SHP77 (cell line): ENCODE data around the gene SAA4.
"Not testable (repeated sequence)": the region's sequence is repeated elsewhere in the genome, so short reads cannot be mapped to it uniquely, and the experiment has no call there.

Experiments used
- DNase-seq, 2 experiments: peaks; one replicate each; lab custom pipeline; 2025; lab: John Stamatoyannopoulos, UW

The SAA4 gene

DNA sequence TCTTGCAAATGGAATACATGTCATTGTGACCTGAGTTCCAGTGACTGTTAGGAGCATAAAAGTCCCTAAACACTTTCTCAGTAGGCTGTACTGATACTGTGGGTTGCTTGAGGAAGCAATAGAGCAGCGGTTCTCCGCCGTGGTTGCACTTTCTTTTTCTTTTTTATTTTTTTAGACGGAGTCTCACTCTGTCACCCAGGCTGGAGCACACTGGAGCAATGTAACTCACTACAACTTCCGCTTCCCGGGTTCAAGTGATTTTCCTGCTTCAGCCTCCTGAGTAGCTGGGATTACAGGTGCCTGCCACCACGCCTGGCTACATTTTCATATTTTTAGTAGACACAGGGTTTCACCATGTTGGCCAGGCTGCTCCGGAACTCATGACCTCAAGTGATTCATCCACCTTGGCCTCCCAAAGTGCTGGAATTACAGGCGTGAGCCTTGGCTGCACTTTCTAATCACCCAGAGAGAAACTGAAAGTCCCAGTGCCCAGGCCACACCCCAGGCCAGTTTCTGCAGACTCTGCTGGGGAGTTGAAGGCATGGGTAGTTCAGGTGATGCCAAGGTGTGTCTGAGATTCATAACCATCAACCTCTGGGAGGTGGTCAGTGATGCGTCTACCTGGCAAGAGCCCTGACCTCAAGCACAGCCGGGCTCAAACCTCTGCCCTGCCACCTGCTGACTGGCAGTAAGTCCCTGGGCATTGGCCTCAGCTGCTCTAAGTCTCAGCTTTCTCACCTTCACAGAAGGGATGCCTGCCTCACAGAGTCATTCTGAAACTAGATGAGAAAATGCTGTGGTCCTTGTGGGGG, 10.0 kb upstream of the SAA4 start:
- DNase-seq: not testable (repeated sequence)

DNA sequence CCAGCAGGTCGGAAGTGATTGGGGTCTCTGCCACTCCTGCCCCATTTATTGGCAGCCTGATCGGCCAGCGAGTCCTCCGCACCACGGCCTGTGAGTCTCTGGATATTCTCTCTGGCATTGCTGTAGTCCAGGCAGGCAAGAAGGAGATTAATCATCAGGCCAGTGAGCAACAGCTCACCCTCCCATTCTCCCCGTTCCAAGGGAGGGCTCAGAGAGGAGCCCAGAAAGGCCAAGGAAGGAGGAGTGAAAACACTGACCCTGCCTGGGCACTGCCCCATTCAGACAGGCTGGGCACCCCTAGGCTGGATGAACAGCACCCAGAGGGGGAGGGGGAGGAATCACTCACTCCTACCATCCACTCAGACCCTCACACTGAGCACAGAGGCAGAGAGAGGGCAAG, 8.8 kb upstream of the SAA4 start:
- no peak for DNase-seq

DNA sequence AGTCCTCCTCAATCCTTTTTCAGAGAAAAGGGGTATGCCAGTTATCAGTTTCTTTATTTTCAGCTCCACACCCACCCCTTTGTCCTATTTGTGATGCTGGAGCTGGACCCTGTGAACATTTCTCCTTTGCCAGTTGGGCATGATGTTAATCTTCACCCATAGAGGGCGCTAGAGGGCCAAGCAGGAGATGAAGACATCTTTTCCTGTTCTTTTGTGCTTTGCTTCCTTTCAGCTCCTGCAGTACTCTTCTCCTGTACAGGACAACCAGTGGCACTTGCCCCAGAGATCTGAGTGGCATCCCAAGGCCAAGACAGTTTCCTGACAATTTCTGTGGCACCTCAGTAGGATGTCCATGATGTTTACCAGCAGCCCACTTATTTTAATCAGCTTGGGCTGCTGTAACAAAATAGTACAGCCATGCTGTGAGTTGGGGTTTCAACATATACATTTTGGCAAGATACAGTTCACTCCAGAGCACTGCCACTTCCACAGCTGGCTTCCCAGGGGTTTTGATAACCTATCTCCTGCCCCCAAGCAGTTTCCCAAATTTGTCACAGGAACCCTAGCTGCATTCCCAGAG, 7.3 kb upstream of the SAA4 start:
- DNase-seq: peak; percentile 14 to 22

GRCh38 chr11:18239655-18240054, 3.1 kb upstream of the SAA4 start:
- no peak for DNase-seq

- DNase-seq: no peak
Observed at GRCh38 chr11:18235394-18236334, 938 bp downstream of the SAA4 start.

DNA sequence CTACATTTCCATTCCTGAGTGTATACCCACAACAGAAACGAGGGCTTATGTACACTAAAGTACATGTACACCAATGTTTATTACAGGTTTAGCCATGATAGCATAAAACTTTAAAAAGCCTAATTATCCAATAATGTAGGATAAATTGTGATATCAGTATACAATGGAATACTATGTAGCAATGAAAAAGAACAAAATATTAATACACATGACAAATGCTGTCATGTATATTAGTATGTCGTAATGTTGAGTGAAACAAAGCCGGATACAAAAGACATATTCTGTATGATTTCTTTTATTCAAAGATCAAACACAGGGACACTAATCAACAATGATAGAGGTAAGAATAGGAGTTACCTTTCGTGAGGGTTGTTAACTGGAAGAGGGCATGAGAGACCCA, 2.7 kb downstream of the SAA4 start:
- DNase-seq: no peak

GRCh38 chr11:18230859-18231258, 5.7 kb downstream of the SAA4 start:
- no peak for DNase-seq

GRCh38 chr11:18229501-18229900, 7.1 kb downstream of the SAA4 start:
- no peak for DNase-seq

GRCh38 chr11:18225913-18226312, 10.7 kb downstream of the SAA4 start:
- DNase-seq: no peak

DNA sequence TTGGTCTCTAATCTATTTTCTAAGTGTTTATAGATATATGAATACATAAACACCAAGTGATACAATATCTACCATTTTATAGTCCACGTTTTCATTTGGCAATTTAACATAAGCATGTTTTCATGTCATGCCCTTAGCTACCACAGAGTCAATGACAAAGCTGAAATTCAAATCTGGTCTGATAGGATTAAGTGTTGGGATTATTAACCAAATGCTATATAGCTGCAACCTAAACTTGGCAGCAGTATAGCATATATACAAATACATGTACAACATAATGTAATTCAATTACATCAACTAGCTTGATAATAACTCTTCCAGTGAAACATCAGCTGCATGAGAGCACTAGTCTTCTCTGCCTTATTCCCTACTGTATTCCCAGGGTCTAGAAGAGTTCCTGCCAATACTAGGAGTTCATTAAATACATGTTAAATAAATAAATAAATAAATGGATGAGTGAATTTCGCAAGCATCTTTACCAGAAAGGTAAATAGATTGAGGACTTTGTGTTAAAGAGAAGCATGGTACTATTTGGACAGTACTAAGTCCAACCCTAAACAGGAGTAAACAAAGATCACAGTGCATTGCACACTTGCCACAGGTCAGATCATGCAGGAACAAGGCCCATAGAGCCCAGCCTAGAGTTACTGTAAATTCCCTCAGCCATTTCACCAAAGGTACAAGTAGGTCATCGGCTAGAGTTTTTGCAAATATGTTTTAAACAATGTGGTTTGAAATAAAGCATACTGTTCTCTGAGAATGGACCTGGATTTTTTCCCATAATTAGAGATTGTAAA, 12.8 kb downstream of the SAA4 start:
- DNase-seq: no peak

DNA sequence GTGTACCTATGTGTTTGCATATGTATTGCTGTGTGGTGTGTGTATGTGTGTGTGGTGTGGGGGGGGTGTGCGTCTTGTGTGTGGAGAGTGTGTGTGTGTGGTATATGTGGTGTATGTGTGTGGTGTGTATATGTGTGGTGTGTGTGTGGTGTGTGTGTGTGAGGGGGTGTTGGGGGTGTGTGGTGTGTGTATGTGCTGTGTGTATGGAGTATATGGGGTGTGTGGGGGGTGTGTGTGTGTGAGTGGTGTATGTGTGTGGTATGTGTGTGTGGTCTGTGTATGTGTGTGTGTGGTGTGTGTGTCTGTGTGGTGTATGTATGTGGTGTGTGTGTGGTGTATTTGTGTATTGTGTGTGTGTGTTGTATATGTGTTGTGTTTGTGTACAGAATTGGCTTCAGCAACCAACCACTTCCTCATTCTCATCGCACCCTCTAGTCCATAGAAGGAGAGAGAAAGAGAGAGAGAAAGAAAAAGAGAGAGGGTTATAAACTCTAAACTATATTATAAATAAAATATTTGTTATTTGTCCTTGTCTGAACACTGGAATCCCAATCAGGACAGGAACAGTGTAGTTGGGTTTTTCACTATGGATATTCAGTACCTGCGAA, 13.7 kb downstream of the SAA4 start:
- DNase-seq: no peak

DNA sequence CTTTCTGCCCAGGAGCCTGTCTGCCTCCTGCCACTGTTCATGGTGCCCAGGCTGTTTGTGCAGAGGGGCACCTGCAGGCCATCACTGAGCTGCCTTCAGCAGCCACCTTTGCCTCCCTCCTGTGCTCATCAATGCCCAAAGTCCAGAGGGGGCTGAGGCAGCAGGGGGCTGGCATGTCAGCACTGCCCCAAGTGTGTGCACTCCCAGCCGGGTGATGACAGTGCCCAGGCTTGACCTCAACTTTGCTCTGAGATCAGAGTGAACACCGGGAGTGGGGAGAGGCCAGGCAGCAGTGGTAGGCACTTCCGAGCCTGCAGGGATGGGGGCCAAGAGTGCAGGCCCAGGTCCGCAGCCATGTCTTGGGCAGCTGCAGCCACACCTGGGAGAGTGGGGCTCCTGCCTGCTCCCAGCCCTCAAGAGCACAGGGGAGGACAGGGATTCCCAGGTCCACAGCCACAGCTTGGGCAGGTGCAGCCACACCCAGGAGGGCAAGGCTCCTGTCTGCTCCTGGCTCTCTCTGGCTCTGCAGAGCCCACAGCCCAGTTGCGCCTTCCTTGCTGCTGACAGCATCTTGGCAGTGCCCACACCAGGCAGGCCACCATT, 15.2 kb downstream of the SAA4 start:
- no peak for DNase-seq

- no peak for DNase-seq
Observed at GRCh38 chr11:18209058-18209457, 27.5 kb downstream of the SAA4 start.

DNA sequence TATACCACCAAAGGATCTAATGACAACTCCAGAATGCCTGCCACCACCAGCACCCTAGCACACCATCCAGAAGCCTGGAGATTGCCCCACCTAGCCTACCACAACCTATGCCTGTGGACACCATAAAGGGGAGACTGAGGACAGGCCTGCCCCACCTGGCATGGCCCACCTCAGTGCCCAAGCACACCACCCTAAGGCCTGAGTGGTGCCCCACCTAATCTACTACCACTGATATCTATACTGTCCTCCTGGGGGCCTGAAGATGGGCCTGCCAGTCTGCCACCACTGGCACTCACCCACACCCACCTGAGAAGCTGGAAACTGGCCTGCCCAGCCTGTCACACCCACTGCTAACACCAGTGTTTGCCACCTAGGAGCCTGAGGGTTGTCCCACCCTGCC, 31.8 kb downstream of the SAA4 start:
- DNase-seq: no peak

- DNase-seq: no peak
Observed at GRCh38 chr11:18204220-18204619, 32.4 kb downstream of the SAA4 start.

DNA sequence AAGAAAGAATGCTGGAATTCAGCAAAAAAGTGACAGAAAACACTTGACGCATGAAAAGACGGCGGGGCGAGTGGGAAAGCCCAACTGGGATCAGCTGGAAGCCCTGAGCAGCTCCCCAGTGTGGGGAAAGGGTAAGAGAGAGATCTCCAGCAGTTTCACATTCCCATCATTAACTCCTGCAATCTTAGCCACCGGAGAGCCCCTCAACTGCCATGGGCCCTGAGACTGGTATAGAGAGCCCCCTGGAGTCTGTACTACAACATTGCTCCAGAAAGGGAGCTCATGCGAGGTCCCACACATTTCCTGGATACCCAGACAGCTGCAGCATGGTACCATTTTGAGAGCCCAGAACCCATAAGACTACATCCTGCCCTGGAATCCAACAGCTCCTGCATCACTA, 32.9 kb downstream of the SAA4 start:
- no peak for DNase-seq

DNA sequence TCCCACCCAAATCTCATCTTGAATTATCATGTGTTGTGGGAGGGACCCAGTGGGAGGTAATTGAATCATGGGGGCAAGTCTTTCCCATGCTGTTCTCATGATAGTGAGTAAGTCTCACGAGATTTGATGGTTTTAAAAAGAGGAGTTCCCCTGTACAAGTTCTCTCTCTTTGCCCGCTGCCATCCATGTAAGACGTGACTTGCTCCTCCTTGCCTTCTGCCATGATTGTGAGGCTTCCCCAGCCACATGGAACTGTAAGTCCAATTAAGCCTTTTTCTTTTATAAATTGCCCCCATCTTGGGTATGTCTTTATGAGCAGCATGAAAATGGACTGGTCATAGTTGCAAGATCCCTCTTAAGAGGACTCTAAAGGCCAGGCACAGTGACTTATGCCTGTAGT, 38.9 kb downstream of the SAA4 start:
- DNase-seq: not testable (repeated sequence)

DNA sequence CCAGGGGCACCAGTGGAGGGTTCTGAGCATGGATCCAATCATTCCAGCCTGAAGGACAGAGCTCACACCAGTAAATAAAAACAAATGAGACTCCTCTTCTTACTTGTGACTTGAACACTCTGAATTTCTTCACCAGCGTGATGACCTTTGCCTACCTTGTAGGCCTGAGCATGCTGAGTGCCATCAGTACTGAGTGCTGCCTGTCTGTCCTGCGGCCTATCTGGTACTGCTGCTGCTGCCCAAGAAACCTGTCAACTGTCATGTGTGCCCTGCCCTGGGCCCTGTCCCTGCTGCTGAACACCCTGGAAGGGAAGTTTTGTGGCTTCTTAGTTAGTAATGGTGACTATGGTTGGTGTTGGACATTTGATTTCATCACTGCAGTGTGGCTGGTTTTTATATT, 40.1 kb downstream of the SAA4 start:
- no peak for DNase-seq

DNA sequence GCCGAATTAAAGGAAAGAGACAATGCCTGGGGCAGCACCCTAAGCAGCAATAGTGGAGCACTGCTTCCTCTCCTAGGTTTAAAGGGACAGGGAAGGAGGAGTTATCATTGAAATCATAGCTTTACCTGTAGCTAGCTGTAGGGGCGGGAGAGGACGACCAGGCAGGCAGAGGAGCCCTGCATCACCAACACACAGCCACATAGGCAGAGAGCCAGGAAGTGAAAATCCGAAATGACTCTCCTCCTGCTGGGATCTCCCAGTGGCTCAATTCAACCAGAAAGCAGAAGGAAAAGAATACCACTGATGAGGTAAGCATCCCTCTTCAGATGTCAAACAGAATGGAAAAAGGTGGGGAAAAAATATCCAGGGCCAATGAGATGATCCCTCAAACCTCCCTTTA, 43.6 kb downstream of the SAA4 start:
- no peak for DNase-seq

DNA sequence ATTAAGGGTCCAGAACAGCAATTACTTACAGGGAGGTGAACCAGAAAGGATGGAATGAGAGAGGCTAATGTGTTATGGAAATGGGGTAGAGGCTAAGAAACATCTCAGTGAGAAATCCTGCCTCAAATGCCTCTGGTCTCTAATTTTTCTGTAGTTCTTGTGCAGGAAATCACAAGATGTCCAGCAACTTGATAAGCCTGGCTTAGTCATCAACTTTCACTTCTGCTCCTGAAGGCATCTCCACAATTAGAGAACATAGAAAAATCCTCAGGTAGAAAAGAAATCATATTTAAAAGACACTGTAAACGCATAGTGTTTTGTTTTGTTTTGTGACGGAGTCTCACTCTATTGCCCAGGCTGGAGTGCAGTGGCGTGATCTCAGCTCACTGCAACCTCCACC, 45.2 kb downstream of the SAA4 start:
- DNase-seq: no peak
